ENCODE results near the gene GDPD5. TPM values are rescaled to one million over a fixed set of nuclear protein-coding genes. Genes with fewer than 3 reads are reported as not detected.

Gene GDPD5
- polyA plus RNA-seq, 3 donors = 4.9 to 39.0 (median 7.6) TPM

GRCh38 chr11:75467311-75467710 lies 58.4 kb downstream of the GDPD5 start:
- Histone ChIP-seq H3K79me2 (ENCODE audit: insufficient read depth, low read length) (no peaks in the 10 kb centered on the region), H3K4me2 (replicated peaks; ENCODE audit: extremely low read depth, low read length, poor library complexity, severe bottlenecking) (no peak overlapping the region), H3K9me3 (replicated peaks in 1 of 2; ENCODE audit: control insufficient read depth in 1 of 2, insufficient read depth in 1 of 2, low read length in 2 of 2) (no peaks in the 10 kb centered on the region), H3K4me3 (replicated peaks in 1 of 3; ENCODE audit: low read depth in 2 of 3, low read length in 3 of 3) (no peak overlapping the region), H4K20me1 (ENCODE audit: insufficient read depth, low read length) (no peaks in the 10 kb centered on the region), H3K36me3 (replicated peaks in 1 of 2; ENCODE audit: control insufficient read depth in 1 of 2, insufficient read depth in 2 of 2, low read length in 2 of 2) (peaks cover 0 to 7% of the 10 kb centered on the region in 2 donors), H3K9ac (ENCODE audit: insufficient read depth, low read length, poor library complexity, severe bottlenecking) (no peak overlapping the region), H3K27ac (ENCODE audit: low read depth in 1 of 2, low read length in 2 of 2) (no peak overlapping the region), H3K27me3 (ENCODE audit: control insufficient read depth in 2 of 2, insufficient read depth in 2 of 2, low read length in 2 of 2) (no peaks in the 10 kb centered on the region), H2AFZ (ENCODE audit: insufficient read depth, low read depth, low read length, poor library complexity, severe bottlenecking) (no peak overlapping the region), H3K4me1 (ENCODE audit: control insufficient read depth in 1 of 2, insufficient read depth in 2 of 2, low read length in 2 of 2) (no peaks in the 10 kb centered on the region)
- DNase-seq = no peak
- Mint-ChIP-seq H3K4me1 (peaks cover 9% of the 10 kb centered on the region), H3K27ac (no peak overlapping the region), H3K4me3 (no peak overlapping the region), H3K36me3 (peaks cover 29% of the 10 kb centered on the region in 2 donors), H3K9me3 (no peaks in the 10 kb centered on the region), H3K27me3 (ENCODE audit: low read depth in 3 of 3) (peaks cover 0 to 3% (median 2%) of the 10 kb centered on the region in 3 donors)
- 94% methylated on average over 6 of the region's 8 CpGs for WGBS (ENCODE audit: insufficient coverage)
- no peak for TF ChIP-seq CTCF (IDR thresholded peaks at IDR 0.05)
- intact Hi-C loops (cut with micrococcal nuclease) = no loop called here

GRCh38 chr11:75465701-75466531 lies 59.8 kb downstream of the GDPD5 start:
- Mint-ChIP-seq H3K27me3 (ENCODE audit: low read depth in 3 of 3) (peaks cover 0 to 3% (median 2%) of the 10 kb centered on the region in 3 donors), H3K4me1 (peaks cover 9% of the 10 kb centered on the region), H3K9me3 (no peaks in the 10 kb centered on the region), H3K27ac (peak overlapping the region in 1 of 7 donors; percentile 26), H3K4me3 (no peak overlapping the region), H3K36me3 (peaks cover 25 to 26% of the 10 kb centered on the region in 2 donors)
- intact Hi-C loops (cut with micrococcal nuclease) = no loop called here
- Histone ChIP-seq H3K9ac (ENCODE audit: insufficient read depth, low read length, poor library complexity, severe bottlenecking) (no peak overlapping the region), H3K4me1 (ENCODE audit: control insufficient read depth in 1 of 2, insufficient read depth in 2 of 2, low read length in 2 of 2) (no peaks in the 10 kb centered on the region), H2AFZ (ENCODE audit: insufficient read depth, low read depth, low read length, poor library complexity, severe bottlenecking) (no peak overlapping the region), H4K20me1 (ENCODE audit: insufficient read depth, low read length) (no peaks in the 10 kb centered on the region), H3K9me3 (replicated peaks in 1 of 2; ENCODE audit: control insufficient read depth in 1 of 2, insufficient read depth in 1 of 2, low read length in 2 of 2) (no peaks in the 10 kb centered on the region), H3K4me2 (replicated peaks; ENCODE audit: extremely low read depth, low read length, poor library complexity, severe bottlenecking) (no peak overlapping the region), H3K36me3 (replicated peaks in 1 of 2; ENCODE audit: control insufficient read depth in 1 of 2, insufficient read depth in 2 of 2, low read length in 2 of 2) (no peaks in the 10 kb centered on the region), H3K4me3 (replicated peaks in 1 of 3; ENCODE audit: low read depth in 2 of 3, low read length in 3 of 3) (no peak overlapping the region), H3K27me3 (ENCODE audit: control insufficient read depth in 2 of 2, insufficient read depth in 2 of 2, low read length in 2 of 2) (no peaks in the 10 kb centered on the region), H3K79me2 (ENCODE audit: insufficient read depth, low read length) (no peaks in the 10 kb centered on the region), H3K27ac (ENCODE audit: low read depth in 1 of 2, low read length in 2 of 2) (no peak overlapping the region)
- DNase-seq = no peak
- no peak for TF ChIP-seq CTCF (IDR thresholded peaks at IDR 0.05)
- WGBS (ENCODE audit: insufficient coverage) = 97% methylated on average over 11 of the region's 11 CpGs
